Forelimb muscle (tissue), 1 donor: ENCODE data around the gene GPRC5D. TPM values are rescaled to one million over a fixed set of nuclear protein-coding genes. Genes with fewer than 3 reads are reported as not detected.

ENCODE experiments used
- DNase-seq: peaks from one replicate; pipeline ENCODE4 v3.0.0-alpha.2; 2013; ENCODE audit warnings: low read depth
- polyA plus RNA-seq: library from polyadenylated mRNA; unstranded; fragments of 120-200 nt; gene quantifications from one replicate; pipeline ENCODE4 v1.2.1, GENCODE V29; 2013; ENCODE audit not compliant: insufficient read length

Gene GPRC5D
- polyA plus RNA-seq: 0.32 TPM

DNA sequence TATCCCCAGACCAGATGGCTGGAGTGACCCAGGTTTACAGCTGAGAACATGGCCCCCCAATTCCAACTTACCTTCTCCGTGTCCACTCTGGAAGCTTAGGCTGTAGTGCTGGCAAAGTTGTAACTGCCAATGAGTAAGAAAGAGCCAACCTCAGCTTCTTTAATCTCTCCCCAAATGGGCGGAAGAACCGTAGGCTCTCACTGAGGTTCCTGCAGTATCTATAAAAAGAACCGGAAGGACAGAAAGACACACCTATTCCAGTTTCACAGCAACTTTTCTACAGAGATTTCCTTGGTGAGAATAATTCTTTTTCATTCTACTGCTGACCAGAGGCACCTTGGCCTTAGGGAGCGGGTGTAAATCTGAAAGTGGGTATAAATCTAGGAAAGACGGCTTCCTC is at the start of gene GPRC5D:
TSS of gene GPRC5D (minus strand) at position 135 of the 400 bp plus-strand sequence. CDS start 1,786 bp downstream, outside the sequence.
- no peak for DNase-seq

DNA sequence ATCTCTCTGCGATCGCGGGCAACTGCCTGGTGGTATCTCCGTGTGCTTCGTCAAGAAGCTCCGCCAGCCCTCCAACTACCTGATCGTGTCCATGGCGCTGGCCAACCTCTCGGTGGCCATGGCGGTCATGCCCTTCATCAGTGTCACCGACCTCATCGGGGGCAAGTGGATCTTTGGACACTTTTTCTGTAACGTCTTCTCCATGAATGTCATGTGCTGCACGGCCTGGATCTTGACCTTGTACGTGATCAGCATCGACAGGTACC is 49.7 kb upstream of the GPRC5D start:
- DNase-seq: no peak

DNA sequence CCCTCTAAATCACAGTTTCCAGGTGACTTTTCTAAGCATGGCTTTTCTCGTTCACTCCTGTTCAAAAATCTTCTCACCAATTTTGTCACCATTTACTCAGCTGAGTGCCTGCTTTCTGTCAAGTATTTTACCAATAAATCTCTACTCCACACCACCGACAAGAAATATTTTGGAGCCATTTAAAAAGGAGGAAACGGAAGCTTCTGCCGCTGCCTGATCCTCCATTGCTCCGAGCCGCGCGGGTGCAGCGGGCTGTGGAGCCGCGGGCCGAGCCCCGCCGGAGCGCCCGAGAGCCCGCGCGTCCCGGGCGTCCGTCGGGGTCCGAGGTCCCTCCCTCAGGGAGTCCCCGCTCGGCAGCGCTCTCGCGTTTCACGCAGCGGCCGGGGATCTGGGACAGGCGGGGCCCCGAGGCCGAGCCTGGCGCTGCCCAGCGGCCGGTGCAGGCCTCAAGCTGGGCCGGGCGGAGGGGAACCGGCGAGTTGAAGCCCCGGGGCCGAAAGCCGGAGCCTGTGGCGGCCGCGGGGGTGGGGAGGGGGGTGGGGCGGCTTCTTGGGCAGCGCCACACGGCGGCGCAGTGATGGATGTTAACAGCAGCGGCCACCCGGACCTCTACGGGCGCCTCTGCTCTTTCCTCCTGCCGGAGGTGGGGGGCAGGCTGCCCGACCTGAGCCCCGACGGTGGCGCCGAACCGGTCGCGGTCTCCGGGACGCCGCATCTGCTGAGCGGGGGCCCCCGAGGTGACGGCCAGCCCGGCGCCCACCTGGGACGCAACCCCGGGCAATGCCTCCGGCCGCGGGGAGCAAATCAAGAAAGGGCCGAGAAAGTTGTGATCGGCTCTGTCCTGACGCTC is 49.2 kb upstream of the GPRC5D start:
- DNase-seq: no peak

DNA sequence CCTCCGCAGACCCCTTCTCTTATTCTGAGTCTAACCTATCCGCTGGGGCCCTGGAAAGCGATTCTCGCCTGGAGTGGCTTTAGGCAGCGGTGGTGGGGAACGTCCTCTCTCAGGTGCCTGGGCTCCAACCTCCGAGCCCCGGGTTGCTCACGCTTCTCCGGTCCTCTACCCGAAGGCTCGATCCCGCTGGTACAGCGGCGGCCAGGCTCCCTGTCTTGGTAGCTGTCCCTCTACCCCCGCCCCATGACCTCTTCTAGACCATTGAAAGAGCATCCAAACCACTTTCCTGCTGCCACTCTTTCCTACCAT is 48.6 kb upstream of the GPRC5D start:
- DNase-seq: no peak

DNA sequence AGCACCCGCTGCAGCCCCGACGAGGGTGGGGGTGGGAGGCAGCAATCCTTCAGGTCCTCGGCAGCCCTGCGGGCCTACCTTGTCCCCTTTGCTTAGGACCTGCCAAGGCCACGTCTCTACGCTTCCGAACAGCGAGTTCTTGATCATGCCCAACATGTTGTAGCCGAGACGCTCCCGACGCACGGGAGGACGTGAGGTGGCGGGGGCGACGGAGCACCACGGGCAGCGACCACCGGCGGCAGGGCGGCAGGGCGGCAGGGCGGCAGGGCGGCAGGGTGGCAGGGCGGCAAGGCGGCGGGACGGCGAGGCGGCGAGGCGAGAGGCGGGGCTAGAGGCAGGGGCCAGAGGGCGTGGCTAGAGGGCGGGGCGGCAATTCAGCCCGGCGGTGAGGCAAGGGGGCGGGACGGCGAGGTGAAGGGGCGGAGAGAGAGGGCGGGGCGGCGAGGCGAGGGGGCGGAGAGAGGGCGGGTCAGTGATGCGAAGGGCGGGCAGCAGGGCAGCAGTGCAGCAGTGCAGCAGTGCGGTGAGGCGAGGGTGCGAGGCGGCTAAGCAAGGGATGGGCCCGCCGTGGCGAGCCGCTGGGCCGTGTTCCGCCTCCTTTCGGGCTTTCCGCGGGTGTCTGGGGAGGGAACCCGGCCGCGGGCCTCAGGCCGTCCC is 48.1 kb upstream of the GPRC5D start, which contains the start of gene HEBP1:
TSS of gene HEBP1 (minus strand) at position 307 of the 657 bp plus-strand sequence. CDS start at position 156, 151 bp downstream.
- DNase-seq: no peak

DNA sequence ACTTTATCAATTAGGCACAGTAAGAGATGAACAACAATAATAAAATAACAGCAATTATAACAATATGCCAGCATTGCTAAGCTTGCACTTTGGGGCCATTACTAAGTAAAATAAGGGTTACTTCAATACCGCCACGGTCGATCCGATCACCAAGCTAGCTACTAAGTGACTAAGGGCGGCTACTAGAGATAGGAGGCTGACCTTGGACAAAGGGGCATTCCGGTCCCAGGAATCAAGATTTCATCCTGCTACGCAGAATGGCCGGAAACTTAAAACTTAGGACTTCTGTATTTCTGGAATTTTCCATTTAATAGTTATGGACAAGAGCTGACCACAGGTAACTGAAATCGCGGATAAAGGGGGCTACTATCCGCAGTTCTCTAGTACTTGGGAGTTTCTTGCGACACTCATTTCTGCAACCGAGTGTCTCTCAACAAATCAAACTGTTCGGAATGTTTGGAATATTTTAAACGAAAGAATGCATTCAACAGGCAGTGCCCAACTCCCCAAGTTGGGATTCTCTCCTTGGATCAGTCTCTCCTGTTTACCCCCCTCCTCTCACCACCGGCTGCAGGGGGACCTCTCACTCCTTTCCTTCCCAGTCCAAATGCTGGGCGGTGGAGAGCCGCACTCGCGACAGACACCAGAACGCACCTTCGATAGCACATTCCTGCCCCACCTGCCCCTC is 47.4 kb upstream of the GPRC5D start:
- DNase-seq: no peak

DNA sequence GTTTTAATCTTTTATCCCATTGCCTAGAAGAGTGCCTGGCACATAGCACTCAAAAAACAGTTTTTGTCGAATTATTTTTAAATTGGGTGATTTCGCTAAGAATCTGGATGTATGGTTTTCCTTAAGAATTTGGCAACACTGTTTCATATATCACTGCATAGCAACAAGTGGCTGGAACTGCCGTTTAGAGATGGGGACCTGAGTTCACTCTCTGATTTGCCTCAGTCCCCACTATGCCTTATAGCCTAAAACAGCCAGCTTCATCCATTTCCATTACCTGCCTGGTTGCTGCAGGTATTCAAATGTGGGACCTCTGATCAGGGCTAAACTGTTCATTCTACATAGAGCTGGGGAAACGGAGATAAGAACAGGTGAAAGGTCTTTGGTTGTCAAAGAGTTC is 46.3 kb upstream of the GPRC5D start:
- DNase-seq: no peak

DNA sequence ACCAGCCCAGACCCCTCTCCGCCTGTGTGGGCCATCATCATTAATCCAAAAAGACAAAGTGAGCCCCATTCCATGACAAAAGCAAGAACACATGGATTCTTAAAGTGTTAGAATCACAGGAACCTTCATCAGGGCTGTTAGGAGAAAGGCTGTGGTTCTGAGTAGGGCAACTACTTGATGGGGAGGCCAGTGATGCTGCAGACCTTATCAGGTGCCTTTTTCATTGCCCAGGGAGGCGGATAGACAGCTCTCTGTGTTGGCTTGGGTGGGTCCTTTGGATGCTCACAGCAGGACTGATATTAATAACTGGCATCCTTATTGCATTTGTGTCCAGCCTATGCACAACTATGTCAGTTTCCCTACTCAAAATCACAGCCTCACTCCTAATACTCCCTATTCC is 45.8 kb upstream of the GPRC5D start:
- DNase-seq: no peak

DNA sequence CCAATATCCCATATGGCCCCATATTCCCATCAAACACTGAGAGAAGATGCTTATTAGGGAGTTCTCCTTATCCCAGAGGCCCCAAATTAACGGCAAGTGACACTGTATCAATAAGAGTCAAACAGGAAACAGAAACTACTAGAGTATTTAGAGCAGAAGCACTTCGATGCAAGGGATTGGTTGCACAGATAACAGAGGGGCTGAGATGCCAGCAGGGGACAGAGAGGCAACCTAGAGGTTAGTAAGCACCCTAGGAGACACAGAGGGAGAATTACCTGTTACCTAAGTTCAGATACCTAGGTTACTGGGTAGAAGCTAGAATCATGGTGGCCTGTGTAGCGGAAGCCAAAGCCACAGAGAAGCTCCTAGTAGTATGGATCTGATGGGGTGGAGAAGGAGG is 45.2 kb upstream of the GPRC5D start:
- DNase-seq: no peak

DNA sequence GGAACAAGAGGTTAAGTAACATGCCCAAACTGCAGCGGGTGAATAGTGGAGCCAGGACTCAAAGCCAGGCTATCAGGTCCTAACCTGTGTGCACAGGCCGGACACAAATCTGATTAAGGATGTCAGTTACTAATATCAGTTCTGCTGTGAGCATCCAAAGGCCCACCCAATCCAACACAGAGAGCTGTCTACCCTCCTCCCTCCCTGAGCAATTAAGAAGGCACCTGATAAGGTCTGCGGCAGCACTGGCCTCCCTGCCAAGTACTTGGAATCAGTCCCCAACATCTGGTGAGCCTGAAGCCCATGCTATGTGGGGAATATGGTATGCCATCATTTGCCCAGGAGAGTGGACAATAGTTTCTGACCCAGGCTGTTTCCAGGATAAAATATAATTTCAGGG is 44.2 kb upstream of the GPRC5D start:
- DNase-seq: no peak

DNA sequence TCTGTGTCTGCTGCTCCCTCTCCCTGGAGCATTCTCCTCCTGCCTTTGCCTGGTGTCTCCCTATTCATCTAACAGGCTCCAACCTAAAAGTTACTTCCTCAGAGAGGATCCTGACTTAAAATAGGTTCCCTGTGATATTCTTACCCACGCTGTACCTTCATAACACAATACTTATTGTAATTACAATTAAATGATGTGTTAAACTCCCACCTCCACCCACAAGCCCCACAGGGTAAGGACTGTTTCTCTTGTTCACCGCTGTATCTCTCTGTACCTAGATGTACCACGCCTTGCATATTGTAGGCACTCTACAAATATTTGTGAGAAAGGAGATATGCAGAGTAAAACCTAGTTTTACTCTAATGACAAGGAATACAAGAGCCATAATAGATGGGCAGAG is 43.1 kb upstream of the GPRC5D start:
- no peak for DNase-seq

DNA sequence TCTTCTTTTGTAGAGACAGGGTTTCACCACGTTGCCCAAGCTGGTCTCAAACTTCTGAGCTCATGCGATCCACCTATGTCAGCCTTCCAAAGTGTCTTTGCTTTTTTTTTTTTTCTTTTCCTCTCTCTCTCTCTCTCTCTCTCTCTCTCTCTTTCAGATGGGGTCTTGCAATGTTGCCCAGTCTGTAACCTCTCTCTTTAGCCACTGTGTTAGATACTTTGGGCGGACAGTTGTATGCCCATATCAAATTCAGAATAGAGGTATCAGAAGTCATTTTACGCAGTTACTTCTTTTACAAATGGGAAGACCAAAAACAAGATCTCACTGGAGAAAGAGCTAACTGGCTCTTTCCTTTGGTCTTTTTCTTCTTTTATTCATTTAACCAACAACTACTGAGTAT is 41.4 kb upstream of the GPRC5D start:
- no peak for DNase-seq

DNA sequence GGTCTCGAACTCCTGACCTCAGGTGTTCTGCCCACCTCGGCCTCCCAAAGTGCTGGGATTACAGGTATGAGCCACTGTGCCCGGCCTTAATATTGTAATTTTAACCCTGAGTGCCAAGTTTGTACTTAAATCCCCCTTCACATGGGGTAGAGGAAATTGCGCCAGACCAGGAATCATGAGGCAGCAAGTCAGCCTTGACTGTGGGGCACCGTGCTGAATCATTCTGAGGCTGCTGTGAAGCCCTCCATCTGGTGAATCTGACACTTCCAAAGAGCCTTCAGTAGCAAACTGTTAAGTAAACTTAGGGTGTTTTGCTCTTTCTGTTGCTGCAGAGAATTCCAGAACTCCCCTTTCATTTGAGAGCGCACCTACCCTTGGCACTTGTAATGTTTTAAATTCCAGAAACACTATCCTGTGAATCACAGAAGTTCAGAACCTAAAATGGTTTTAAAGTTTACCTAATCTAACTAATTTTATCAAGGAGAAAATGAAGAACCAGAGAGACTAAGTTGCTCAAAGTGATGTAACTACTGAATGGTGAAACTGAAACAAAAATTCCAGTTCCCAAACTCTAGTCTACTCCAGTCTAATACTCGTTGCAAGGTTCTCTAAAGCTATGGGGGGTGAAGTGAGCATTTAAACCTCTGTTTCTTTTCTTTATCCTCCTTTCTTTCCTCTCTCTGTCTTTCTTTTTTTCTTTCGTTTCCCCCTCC is 40.6 kb upstream of the GPRC5D start:
- no peak for DNase-seq

DNA sequence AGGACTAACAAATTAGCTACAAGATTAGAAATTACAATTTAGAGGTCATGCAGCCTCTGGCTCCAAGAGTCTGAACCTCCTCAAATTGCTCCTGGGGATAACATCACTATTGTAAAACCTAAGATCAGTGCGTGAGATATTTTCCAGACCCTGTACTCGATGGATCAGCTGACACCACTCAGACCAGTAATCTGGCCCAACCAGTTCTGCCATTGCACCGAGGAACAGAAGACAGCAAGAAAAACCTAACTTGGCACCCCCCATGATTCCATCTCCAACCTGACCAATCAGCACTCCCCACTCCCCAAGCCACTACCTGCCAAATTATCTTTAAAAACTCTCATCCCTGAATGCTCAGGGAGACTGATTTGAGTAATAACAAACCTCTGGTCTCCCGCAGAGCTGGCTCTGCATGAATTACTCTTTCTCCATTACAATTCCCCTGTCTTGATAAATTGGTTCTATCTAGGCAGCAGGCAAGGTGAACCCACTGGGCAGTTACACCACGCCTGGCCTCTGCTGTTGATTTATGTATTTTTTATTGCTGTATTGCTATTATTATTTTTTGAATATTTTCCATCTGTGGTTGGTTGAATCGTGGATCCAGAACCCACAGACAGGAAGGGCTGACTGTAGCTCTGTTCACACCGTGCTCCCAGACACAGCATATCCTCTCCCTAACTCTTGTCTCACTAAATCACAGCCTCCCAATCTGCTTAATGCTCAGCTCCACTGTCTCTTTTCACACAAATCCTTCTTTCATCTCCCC is 38.9 kb upstream of the GPRC5D start:
- no peak for DNase-seq

DNA sequence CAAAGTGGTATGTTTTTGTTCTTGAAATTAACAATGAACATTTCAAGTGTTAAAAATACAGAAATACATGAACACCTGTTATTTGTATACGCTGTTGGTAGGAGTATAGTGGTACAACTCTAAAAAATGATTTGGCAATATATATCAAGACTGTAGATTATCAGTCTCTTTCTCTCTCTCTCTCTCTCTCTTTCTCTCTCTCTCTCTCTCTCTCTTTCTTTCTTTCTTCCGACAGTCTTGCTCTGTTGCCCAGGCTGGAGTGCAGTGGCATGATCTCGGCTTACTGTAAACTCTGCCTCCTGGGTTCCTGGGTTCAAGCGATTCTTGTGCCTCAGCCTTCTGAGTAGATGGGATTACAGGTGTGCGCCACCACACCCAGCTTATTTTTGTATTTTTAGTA is 35.5 kb upstream of the GPRC5D start:
- no peak for DNase-seq

DNA sequence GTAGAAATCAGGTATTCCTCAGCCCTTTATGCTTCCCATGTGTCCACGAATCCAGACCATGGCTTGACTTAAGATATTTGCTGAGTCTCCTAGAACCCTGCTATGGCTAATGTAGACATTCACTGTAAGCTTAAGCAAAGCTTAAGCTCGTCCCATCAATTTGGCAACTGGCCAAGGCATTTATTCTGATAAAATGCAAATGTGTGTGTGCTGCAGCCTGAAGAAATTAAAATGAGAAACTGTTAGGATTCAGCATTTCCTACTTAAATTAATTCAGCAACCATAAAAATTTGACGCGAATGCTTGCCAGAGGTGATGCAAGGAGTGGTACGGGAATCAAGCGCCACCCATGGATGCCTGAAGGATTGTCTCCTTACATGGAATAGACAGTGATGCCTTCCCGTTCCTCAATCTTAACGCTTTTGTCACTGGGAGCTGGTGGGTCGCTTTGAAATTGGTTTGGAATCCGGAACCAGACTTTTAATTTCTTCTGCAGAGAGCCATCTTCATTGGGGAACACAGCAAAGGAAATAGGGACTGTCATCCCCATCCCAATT is 34.9 kb upstream of the GPRC5D start:
- no peak for DNase-seq

DNA sequence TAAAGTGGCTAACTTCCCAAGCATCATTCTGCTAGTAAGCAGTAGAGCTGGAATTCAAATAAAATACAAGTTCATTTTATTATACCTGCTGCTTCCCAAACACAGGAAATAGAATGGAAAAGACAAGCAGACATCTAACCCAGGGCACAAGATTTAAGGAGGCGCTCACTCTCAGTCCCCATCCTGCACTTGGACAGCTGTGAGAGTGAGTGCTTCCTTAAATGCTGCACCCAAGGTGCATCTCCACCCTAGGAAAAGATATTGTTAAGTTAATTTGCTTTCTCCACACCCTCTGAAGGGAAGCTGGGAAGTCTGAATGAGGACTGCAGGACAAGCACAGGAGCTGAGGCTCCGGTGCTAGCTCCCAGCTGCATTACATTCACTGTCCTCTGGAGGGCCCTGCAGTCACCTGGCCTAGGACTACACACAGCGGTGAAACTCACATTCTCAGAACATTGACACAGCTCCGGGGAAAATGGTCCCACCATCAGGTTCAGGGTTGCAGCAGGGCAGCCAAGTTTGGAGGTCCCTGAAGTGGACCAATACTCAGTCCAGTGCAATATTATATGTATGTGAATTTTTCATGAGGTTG is 33.9 kb upstream of the GPRC5D start:
- DNase-seq: no peak

DNA sequence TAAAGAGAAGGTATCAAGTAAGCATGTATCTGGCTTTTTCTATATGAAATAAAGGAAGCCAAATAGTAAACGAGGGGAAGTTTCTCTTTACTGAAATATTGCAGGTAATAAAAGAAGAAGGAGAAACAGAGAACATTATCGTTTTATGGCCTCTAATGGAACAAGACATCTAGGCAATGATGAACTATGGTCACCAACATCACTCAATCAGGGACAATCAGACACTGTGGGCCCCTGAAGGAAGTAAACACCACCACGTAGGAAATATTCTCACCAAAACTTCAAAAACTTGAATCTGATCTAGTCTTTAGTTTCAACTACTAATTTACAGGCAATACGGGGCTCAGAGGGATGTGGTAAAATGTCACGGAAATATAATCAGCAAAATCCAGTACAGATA is 32.2 kb upstream of the GPRC5D start:
- DNase-seq: no peak

DNA sequence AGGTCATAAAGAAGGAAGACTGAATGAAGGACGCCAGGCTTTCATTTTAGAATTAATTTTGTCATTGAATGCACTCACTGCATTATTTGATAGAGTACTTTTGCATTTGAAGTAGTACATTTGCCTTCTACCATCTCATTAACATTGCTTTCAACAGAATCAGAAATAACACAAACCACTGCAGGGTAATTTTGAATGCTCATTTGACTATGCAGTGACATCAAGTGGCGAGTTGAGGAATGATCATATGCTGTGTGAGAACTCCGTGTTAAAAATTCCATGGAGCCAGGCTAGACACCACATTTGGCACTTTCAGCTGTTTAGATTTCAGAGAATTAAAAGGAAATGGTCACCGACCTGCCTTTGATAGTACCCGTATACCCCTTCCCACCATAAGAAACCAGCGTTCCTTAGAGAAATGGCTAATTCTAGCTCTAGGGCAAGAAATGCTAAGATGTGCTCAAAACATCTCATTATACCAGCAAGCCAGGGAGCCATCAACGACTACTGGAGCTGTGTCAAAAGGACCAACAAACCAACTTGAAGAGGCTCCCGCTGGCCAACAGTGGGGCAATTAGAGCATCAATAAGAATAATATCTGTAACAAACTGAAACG is 31.6 kb upstream of the GPRC5D start:
- no peak for DNase-seq

DNA sequence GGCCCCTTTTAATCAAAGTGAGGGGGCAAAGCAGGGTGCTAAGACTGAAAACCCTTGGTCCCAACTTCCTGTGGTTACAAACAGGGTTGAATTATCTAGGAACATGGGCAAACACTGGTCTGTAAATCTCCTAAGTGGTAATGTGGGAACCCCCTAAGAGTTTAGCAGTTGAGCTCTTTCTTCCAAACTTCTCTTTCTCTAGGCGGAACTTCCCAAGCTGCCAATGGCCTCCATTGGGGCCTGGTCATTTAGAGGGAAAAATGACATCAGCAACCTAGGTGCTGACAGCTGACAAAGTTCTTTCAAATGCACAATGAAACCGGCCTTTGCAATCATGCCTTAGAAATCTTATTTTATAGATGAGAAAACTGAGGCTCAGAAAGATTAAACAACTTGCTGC is 30.4 kb upstream of the GPRC5D start:
- no peak for DNase-seq
